Testis (tissue), 3 donors: ENCODE results near the gene GSC. TPM values are rescaled to one million over a fixed set of nuclear protein-coding genes. Genes with fewer than 3 reads are reported as not detected.

Source experiments
- DNase-seq: peaks from one replicate; pipeline ENCODE4 v3.0.0-alpha.2; 2019
- H3K27ac ChIP-seq, 2 donors: fragments of 200-600 bp; sonication (generic); one replicate each; pipeline ENCODE4 v1.5.1; 2019
- H3K27me3 ChIP-seq: fragments of 200-600 bp; sonication (generic); one replicate; pipeline ENCODE4 v1.5.1; 2019
- H3K36me3 ChIP-seq: fragments of 200-600 bp; sonication (generic); one replicate; pipeline ENCODE4 v1.5.1; 2017; ENCODE audit warnings: low read depth; ENCODE audit errors: missing control alignments
- H3K4me1 ChIP-seq: fragments of 200-600 bp; sonication (generic); one replicate; pipeline ENCODE4 v1.5.1; 2019
- H3K4me3 ChIP-seq, 2 donors: fragments of 200-600 bp; sonication (generic); one replicate each; pipeline ENCODE4 v1.5.1; 2017 to 2019
- H3K9me3 ChIP-seq: fragments of 200-600 bp; sonication (generic); one replicate; pipeline ENCODE4 v1.5.1; 2017
- CTCF ChIP-seq, 3 experiments: fragments of 450-650 bp in 2 of 3; fragments of 200-600 bp in 1 of 3; sonication (generic) in 1 of 3; IDR thresholded peaks; one replicate each; pipeline ENCODE4 v1.5.1; 2016 to 2019; ENCODE audit warnings: antibody characterized with exemption in 3 of 3, mild to moderate bottlenecking in 2 of 3, moderate library complexity in 1 of 3
- POLR2A ChIP-seq: fragments of 450-650 bp; IDR thresholded peaks from one replicate; pipeline ENCODE4 v1.6.1; 2017; ENCODE audit warnings: antibody characterized with exemption, mild to moderate bottlenecking, moderate library complexity
- WGBS, 2 donors: methylation state at CpG; one replicate each; pipeline ENCODE4 v1.1.5; 2018; 5-methylcytosine and 5-hydroxymethylcytosine counted together
- intact Hi-C: fragments of 100-400 bp; cut with DNase I; formaldehyde crosslinking; loops from one replicate; pipeline ENCODE4 v1.15.1; 2023; ENCODE audit warnings: low total_unique reads
- polyA plus RNA-seq: library from polyadenylated mRNA; stranded (reverse); fragments of 350-450 nt; fragmentation: Illumina TruSeq; extraction: RNeasy Lipid Tissue Mini Kit (QIAGEN cat#74804); gene quantifications from one replicate; pipeline ENCODE4 v1.2.3, GENCODE V29; 2014; ENCODE audit warnings: low read depth, low replicate concordance; ENCODE audit not compliant: insufficient read depth
- total RNA-seq, 2 donors: library from RNA; depleted of rRNA; stranded (reverse); fragments of >200 nt; gene quantifications; one replicate each; pipeline ENCODE4 v1.2.3, GENCODE V29; 2016

GSC gene
- total and polyA plus RNA-seq, 3 donors from 2014 or later, result 0.51 to 2.0 (median 2.0) TPM

GRCh38 chr14:94722397-94722796 is 47.5 kb downstream of the GSC start:
- no peak for DNase-seq
- intact Hi-C loops, result no loop called here
- 71 to 77% methylated on average over 4 of the region's 4 CpGs for WGBS, 2 donors

More at GRCh38 chr14:94722397-94722796, 47.5 kb downstream of the GSC start:
- Histone ChIP-seq H3K9me3 (no peaks in the 10 kb centered on the region), H3K27me3 (no peaks in the 10 kb centered on the region), H3K4me1 (no peaks in the 10 kb centered on the region), H3K27ac (no peak overlapping the region), H3K36me3 (no peaks in the 10 kb centered on the region), H3K4me3 (no peak overlapping the region)
- TF ChIP-seq CTCF (IDR thresholded peaks at IDR 0.05), result no peak
- no peak for TF ChIP-seq POLR2A

Other genes starting within 250 kb of the GSC start
- gene SERPINA4, start 208.7 kb downstream of the GSC start, total RNA-seq, result under 1 TPM in 1 of 2 donors, not detected in 1; 0.19 TPM
- gene SERPINA4, start 208.7 kb downstream of the GSC start, polyA plus RNA-seq, result 0.25 TPM
- 1,000 to 10,000 TPM in 1 of 2 donors, 100 to 1,000 TPM in 1; 940 to 1,154 TPM for gene SERPINA5, start 188.7 kb downstream of the GSC start, total RNA-seq
- gene SERPINA5, start 188.7 kb downstream of the GSC start, polyA plus RNA-seq, result 1,170 TPM
- 100 to 1,000 TPM in 1 of 2 donors, 10 to 100 TPM in 1; 27.4 to 238 TPM for gene SERPINA3, start 157.7 kb downstream of the GSC start, total RNA-seq
- 28.2 TPM for gene SERPINA3, start 157.7 kb downstream of the GSC start, polyA plus RNA-seq